Measurements from ENCODE around the gene ITFG2. TPM values are rescaled to one million over a fixed set of nuclear protein-coding genes. Genes with fewer than 3 reads are reported as not detected.

The ITFG2 gene
- total RNA-seq, 1 donor from 2014 or later, result 23.4 TPM

DNA sequence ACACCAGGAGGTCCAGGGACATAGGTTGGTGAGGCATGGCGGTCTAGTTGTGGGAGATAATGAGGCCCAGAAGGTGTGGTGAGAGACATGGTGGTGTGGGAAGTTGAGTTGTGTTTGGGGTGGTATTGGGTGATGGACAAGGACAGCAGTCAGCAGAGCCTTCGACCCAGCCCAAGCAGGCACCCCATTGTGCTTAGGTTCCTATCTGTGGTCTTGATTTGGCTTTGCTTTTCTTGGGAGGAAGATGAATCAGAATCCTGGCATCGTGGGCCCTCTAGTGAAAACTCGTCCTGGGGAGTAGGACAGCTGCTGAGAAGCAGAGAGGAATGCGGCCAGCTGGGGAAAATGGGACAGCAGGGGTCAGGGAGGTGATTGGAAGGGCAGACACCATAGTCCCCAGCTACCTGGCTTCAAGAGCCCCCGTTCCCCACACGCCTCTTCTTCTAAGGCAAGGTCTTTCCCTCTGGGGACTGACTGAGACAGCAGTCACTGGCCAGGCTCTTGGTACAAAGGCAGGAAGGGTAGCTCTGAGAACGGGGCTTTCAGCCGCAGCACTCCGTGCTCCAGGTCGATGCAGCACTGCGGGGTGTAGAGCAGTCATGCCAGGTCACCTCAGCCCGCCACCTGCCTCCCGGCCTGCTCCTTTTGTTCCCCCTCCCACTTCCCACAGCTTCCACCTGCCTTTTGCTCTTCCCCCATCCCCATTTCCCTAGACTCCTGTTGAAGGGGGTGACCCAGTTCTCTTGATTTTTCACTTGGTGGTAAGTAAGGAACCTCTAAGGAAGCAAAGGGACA lies 14.4 kb downstream of the ITFG2 start:
- no peak for DNase-seq (ENCODE audit: low spot score)

DNA sequence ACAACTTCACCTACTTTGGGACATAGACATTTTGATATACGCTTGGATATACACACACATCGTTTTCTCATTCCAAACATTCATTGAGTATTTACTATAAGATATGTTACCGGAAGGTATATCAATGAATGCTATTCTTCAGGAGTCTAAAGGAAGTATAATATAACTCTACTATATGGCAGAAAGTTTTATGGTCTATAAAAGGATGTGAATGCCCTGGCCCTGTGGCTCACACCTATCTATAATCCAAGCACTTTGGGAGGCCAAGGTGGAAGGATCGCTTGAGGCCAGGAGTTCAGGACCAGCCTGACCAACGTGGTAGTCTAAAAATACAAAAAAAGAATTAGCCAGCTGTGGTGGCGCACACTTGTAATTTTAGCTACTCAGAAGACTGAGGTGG lies 16.8 kb downstream of the ITFG2 start:
- DNase-seq (ENCODE audit: low spot score), result no peak

DNA sequence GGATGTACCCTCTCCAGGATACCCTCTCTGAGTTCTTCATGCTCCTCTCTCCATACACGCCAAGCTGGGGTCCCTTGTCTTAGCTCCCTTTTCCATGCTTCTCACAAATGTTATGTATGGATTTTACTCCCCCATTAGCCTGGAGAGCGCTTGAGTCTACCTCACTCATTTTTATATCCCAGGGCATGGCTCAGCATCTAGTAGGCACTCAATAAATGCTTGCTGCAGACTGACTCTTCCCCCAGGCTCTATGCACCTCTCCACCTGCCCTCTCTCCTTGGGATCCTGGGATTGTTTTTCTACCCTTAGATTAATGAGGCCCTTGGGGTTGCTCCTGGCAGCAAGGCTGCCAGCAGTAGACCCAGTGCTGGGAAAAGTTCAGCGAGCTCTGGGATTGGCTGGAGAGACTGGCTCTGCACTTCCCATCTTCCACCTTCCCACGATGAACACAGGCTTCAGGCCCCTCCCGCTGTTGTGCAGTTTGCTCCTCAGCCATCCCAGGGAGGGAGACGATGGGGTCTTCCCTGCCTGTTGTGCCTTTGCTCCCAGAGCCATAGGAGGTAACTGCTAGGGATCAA lies 20.2 kb downstream of the ITFG2 start:
- no peak for DNase-seq (ENCODE audit: low spot score)

DNA sequence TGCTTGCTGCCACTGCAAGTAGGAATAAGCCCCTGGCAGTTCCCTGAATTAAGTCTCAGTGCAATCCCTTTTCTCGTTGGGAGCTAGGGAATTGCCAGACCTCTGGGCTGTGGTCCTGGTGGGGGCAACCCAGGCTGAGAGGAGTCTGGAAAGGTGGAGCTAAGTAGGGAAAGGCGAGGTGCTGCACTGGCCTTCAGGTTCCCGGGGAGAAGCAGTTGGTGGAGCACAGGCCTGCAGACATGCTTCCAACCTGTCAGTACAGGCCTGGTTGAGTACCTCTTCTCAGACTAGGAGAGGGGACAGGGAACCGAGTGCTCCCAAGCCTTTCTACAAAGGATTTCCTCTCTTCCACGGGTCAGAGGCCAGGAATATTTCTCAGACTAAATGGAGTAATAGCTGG lies 20.9 kb downstream of the ITFG2 start:
- DNase-seq (ENCODE audit: low spot score), result no peak

DNA sequence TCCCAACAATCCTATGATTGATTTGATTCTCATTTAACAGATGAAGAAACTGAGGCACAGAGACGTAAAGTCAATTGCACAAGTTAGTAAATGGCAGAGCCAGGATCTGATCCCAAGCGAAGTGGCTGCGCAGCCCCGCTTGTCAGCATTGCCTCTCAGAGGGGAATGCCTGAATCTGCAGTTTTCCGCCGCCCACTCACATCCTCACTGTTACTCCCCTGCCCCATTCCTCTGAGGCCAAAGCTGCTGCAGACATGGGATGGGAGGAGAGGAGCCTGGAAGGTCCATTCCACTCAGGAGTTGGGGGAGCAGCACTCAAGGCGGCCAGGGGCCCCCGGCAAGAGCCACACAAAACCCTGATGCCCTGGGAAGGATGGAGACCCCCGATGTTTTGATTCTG lies 21.3 kb downstream of the ITFG2 start:
- no peak for DNase-seq (ENCODE audit: low spot score)

DNA sequence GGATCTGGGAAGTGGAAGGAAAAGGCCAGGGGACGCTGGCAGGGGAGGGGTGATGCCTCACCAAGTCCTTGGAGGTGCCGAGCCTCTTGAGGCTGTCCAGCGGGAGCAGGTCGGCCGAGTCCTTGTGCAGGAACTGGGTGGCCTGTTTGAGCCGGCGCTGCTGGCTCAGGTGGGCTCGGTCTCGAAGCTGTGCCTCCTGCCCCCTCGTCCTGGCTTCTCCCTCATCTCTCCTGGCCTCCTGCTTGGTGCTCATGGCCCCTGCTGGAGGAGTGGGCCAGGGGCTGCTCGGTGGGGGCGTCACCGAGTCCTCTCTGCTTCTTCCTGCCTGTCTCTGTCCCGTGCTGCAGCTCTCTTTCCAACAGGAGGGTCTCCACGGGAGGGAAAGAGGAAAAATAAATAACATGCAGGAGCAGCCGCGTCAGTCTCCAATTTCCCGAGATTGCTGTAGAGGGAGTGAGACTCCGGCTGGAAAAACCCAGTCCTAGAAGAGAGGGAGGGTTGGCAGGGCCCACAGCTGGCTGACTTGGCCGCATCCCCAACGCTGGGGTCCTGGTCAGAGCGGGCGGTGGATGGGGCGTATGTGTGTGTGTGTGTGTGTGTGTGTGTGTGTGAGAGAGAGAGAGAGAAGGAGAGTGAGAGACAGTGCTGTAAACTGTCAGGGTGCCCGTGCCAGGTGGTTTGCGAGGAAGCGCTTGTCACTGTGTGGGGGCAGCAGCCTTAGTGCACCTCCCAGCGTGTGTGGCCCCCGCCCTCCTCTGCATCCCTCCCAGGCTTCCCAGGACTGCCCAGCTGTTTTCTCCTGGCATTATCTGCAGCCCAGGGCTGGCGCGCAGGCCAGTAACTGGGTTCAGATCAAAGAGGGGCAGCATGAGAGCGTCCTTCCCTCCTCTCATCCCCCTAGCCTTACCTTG lies 22.4 kb downstream of the ITFG2 start, which contains the start of gene NRIP2:
Gene NRIP2, minus strand, starts transcription at position 455 of the 911 bp plus-strand sequence. Its CDS starts 52 bp downstream, at position 403.
- DNase-seq (ENCODE audit: low spot score), result no peak

DNA sequence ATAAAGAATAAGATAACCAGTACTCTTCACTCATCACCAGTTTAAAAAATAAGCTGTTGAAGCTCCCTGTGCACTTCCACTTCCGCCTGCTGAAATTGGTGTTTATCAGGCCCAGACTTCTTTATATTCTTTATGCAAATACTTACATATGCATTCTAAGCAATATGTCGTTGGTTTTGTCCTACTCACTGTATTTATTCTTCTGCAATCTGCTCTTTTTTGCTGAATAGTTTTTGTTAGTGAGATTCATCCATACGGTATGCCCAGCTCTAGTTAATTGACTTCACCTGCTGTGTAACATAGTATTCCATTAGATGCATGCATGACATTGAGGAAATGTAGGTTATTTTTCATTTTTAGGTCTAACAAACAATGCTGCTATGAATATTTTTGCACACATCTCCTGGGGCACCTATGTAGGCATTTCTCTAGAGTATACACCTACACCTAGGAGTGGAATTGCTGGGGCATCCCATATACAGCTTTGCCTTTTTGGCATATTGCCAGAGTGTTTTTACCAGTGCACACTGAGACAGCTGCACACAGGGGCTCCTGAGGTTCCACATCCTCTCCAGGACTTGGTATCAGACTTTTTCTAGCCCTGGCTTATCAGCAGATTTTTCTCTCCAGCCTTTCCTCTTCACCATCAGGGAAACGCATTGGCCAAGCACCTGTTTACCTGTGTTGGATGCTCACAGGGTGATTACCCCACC lies 23.4 kb downstream of the ITFG2 start:
- no peak for DNase-seq (ENCODE audit: low spot score)

DNA sequence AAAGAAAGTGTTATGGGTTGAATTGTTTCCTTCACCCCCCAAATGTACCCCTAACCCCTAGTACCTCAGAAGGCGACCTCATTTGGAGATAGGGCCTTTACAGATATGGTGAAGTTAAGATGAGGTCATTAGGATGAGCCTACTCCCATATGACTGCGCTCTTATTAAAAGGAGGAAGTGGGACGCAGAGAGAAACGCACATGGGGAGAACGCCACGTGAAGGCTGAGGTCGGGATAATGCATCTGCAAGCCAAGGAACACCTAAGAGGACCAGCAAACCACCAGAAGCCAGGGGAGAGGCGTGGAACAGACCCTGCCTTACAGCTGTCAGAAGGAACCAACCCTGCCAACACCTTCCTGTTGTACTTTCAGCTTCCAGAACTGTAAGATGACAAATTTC lies 24.1 kb downstream of the ITFG2 start:
- no peak for DNase-seq (ENCODE audit: low spot score)

DNA sequence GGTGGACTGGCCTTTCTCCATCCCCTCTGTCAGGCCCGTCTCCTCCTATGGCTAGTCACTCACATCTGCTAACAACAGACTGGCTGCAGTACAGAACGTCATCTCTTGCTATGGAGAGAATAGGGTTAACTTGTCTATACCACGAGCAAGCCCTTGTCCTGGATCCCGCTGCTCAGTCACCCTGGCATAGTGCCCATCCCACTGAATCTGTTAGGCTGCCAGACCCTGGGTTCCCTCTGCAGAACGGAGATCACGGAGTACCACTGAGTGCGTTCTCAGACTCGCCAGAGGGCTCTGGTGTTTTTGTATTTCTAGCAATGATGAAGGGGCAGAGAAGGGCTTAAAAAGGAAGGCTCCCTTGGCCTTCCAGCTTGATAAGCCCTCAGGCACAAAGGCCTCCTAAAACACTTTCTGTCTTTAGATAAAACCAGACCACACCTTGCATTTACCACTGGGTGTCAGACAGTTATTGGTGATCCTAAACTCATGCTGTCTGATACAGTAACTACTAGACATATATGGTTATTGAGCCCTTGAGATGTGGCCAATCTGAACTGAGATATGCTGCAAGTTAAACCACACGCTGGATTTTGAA lies 28.7 kb downstream of the ITFG2 start:
- DNase-seq (ENCODE audit: low spot score), result no peak

DNA sequence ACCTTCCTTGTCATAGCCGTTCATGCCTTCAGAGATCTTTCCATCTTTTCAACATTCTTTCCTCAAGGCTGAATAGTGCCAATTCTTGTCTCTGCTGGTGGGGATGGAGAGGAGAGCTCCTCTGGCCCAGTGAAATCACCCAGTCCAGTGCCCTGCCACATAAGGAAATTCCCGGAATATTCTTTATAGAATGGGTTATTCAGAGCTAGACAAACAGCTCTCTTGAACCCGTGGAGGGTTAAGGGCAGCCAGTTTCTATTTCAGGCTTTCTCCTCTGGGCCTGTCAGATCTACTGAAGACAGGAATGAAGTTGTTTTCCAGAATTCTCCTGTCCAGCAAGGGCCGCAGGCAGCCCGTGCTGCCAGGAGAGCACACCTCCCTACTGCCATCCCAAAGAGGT lies 30.5 kb downstream of the ITFG2 start:
- no peak for DNase-seq (ENCODE audit: low spot score)

DNA sequence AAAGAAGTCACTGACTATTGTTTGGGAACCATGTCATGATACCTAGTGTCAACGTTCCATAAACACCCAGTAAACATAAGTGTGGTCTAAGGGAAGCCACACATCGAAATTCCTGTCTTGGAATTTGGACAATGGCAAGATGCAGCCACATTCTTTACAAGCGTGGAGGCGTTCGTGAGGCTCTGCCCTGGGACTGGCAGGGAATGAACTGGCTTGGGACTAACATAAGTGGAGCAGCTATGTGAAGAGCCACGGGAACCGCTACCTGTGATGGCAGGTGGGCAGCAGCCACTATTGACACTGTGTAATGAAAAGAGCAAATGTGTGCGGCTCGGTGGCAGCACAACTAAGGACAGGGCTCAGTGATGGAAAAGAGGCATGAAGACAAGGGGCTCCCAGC lies 32.3 kb downstream of the ITFG2 start:
- DNase-seq (ENCODE audit: low spot score), result no peak

DNA sequence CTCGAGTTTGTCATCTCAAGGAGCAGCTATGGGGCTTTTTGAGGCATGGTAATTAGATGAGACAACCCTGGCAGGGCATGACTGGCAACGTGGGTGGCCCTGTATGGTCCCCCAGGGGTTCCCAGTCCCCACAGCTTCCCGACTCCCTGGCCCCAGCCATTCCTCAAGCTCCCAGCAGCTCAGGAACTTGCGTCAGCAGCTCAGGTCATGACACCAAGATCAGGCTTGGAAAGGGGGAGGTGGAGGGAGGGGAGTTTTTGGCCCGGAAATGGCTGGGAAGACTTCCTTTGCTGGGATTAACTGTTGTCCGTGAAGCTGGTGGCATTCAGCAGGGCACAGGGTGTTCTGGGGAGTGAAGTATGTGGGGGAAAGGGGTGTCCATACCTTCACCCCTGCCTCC lies 32.8 kb downstream of the ITFG2 start:
- no peak for DNase-seq (ENCODE audit: low spot score)

DNA sequence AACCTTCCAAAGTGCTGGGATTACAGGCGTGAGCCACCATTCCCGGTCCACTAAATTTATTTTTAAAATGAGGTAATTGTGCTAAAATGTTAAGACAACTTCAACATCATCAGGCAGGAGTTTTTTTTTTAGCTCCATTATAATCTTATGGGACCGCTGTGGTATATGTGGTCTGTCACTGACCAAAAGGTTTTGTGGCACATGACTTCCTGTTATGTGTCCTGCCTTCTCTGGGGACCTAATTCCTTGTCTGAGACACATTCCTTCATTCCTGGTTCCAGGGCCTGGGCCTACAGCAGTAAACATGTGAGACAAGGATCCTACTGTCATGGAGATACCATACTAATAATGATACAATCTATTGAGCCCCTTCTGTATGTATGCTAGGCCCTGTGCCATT lies 39.5 kb downstream of the ITFG2 start:
- no peak for DNase-seq (ENCODE audit: low spot score)

DNA sequence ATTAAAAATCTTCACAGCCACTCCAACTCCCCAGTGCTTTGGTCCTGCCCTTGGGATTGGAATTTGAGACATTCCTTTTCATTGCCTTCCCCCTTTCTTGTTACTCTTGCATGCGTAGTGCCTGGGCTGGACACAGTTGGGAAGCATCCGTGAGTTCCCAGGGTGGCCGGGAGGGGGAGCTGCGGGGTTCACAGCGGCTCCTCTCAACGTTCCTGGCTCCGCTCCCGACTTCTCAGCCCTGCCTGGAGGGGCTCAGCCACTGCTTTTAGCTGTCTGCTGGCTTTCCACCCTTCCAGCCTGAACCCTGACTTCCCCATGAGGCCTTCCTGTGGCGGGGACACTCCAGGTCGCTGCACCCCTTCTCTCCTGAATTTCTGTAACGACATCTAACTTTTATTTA lies 41.2 kb downstream of the ITFG2 start:
- no peak for DNase-seq (ENCODE audit: low spot score)

DNA sequence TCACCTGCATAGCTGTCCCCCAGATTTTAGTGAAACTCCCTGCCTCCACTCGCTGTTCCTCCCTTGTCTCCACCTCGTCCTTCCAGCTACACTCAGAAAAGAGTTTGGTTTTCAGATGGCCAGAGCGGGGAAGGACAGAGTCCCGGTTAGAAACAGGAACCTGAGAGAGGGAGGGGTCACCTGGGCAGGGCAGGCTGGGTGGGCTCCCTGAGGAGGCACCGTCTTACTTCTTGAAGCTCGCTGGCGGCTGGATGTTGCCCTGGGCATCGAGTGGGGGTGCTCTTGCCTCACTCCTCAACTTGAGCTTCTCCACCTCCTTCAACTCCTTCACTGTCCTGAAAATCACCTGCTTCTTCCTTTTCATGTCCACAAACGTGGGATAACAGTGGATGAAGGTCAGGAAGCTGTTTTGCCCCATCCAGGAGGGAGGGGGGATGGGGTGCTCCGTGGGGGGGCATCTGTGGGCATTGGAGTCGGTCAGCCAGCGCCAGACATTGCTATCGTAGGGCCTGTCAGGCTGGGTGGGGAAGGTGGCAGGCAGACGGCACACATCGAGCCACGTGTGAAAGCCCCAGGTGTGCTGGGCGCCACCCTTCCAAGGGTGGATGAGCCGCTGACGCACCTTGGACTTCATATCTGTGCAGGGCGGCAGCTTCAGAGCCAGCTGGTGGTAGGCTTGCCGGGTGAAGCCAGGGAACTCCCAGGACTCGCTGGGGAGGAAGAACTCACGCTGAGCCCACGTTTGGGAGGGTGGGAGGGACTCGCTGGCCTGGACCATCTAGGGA lies 42.4 kb downstream of the ITFG2 start:
- no peak for DNase-seq (ENCODE audit: low spot score)

DNA sequence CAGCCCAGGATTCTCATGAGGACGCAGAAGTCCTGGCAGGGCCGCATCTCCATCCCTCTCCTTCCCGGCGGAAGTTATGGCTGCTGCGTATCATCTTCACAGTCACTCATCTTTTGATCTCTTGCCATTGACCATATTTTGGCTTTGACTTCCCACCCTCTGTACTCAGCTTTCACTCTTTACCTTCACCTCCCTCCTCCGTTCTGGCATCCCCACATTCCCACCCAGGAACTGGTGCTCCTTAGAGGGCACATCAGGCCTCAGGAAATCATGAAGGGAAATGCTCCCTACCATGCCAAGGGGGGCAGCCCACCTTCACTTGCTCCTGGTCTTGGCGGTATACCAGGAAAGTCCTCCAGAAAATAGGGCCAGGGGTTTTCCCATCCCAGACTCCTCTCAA lies 43.1 kb downstream of the ITFG2 start:
- no peak for DNase-seq (ENCODE audit: low spot score)

DNA sequence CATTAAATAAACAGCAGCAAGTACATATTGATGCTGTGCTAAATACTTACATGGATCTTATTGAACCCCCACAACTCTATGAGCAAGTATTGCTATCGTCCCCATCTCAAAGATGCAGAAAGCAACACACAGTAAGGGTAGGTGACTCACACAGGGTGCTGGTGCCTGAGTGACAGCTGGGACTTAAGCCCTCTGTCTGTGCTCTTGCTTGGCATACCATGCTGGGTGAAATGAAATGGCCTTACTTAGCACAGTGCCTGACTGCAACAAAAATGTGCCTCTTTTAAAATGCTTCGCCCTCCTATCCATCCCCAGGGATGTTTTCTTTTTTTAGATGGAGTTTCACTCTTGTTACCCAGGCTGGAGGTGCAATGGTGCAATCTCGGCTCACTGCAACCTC lies 43.6 kb downstream of the ITFG2 start:
- DNase-seq (ENCODE audit: low spot score), result no peak

DNA sequence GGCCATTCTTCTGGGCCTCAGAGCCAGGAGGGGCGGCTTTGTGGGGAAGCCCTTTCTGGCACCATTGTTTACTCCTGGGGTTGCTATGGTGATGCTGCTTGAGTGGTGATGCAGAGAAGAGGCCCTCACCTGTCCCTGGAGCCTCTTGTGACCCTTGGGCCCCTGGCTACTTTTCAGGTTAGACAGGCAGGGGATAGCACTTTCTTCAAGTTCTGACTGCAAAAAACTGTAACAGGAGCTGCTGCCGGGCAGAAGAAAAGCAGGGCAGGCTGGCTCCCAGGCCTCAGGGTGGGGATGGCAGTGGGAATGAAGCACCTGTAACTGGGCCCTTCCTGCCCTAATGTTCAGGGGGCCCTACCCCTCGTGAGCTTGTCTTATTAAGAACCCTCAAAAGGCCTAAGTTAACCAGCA lies 44.6 kb downstream of the ITFG2 start, which contains the start of gene TEX52:
Gene TEX52, minus strand, starts transcription at position 19 of the 411 bp plus-strand sequence. Its CDS starts 13 bp downstream, at position 6.
- no peak for DNase-seq (ENCODE audit: low spot score)

DNA sequence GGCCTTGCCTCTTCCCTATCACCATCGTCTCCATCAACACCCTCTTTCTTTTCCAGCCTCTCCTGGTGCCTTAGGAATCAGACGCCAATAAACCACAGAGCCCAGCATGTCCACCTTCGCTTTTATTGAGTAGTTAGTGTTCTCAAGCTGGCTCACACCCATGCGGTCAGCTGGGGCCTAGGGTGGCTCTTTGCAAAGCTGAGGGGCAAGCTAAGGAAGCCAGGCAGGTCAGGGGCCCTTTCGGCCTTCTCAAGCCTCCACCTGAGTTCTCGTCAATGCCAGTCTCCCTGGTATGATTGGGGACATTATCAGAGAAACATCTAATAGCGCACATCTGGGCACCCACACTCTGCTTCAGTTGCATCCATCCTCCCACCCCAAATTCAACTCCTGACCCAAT lies 45.1 kb downstream of the ITFG2 start:
- no peak for DNase-seq (ENCODE audit: low spot score)

DNA sequence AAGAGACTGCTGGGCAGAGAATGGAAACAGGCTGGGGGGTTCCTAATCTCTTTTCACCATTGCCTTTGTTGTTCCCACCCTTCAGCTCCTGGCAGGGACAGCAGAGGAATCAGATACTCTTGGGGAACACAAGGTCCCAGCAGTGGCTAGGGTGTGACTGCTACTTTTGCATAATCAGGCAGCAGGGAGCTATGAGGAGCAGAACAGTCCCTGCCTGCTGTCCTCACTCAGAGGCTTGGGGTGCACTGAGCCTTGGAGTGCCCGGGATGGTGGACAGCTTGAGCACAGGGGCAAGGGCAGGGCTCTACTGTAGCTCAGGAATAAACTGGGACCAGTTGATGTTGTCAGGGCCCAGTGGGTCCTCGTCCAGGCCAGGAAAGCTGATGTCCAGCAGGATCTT lies 45.9 kb downstream of the ITFG2 start:
- DNase-seq (ENCODE audit: low spot score), result no peak

All from mesenteric fat pad (tissue), 1 donor.